GM18505 (cell line): ENCODE results near the gene CACNG4.

Experiments used
- ATAC-seq: cut with Tn5 transposase; IDR thresholded peaks from one replicate; pipeline ENCODE4 v1.9.1; 2021; ENCODE audit not compliant: unreplicated experiment
- POLR2A ChIP-seq: IDR thresholded peaks from 4 replicates; pipeline ENCODE4 v1.6.1; 2011; ENCODE audit warnings: borderline replicate concordance; ENCODE audit not compliant: insufficient read depth, insufficient read length; ENCODE audit errors: extremely low read depth

CACNG4 gene

DNA sequence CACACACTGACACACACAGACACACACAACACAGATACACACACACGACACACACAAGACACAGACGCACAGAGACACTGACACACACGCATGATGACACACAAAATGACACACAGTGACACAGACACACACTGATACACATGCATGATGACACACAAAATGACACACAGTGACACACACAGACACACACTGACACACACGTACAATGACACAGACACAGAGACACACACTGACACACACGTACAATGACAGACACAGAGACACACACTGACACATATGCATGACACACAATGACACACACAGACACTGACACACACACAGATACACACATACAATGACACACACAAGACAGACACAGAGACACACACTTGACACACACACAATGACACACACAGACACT is 90.1 kb downstream of the CACNG4 start:
- TF ChIP-seq POLR2A: no peak
- ATAC-seq: no peak

DNA sequence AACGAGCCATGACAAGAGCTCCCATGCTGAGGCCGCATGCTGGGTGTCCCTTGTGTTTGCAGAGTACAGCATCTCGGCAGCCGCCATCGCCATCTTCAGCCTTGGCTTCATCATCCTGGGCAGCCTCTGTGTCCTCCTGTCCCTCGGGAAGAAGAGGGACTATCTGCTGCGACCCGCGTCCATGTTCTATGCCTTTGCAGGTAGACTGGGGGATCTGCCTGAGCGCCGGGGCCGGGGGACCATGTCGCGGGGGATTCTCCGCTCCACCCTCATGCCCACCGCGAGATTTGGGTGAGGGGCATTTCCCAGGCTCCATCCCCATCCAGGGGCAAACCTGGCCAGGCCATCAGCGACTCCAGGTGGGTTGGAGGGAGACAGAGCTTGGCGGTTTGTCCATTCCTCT is 90.5 kb downstream of the CACNG4 start:
- no peak for TF ChIP-seq POLR2A
- no peak for ATAC-seq

DNA sequence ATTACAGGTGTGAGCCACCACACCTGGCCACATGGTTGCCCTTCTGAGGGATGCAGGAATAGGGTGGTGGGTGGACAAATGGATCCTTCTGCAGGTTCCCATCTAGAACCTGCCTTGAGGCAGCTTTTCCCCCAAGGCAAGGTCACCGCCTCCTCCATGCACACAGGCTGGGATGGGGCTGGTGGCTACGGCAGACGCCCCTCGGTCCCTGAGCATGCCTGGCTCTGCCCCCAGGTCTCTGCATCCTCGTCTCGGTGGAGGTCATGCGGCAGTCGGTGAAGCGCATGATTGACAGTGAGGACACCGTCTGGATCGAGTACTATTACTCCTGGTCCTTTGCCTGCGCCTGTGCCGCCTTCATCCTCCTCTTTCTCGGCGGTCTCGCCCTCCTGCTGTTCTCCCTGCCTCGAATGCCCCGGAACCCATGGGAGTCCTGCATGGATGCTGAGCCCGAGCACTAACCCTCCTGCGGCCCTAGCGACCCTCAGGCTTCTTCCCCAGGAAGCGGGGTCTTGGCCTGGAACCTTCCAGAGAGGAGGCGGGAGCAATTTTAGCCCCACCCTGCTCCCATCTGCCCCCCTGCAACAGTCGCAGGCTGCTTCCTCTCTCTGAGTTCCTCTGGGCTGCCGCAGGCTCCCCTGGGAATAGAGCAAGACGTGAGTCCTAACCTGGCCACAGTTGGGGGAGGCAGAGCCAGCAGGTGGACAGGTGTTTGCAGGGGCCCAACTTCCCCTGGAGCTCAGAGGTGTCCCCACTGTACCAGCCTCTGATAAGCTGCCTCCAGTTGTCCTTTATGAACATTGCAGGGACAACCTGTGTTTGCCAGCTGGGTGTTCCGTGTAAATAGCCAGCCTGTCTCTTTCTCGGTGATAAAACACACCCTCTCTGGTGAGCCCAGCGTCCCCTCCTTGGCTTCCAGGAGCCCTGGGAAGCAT is 91.6 kb downstream of the CACNG4 start:
- ATAC-seq: no peak

DNA sequence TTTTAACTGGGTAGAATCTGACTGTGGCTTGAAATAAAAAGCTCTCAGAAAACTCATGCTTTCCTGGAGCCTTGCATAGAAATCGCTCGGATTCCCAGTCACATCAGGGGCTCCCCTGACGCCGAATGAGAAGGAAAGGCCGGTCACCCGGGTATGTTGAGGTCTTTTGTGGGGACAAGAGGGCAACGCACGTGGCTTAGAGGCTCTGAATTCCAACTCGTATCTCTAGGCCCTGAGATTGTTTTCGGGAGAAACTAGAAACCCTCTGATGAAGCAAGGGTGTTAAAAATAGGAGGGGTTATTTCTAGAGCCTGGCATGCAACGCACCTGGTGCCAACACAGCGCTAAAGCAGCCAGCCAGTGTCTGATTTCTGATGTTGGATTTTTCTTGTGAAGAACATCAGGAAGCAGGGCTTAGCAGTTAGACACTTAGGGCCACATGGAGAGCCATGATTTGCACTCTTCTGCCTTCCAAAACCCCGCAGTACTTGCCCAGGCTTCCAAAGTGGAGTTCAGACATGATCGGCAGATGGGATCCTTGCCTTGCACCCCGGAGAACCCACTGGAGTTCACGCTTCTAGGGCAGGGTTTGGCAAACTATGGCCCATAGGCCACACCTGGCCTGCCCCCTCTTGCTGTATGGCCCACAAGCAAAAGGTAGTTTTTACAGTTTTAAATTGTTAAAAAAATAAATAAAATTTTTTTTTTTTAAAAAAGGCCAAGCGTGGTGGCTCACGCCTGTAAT is 92.4 kb downstream of the CACNG4 start:
- no peak for ATAC-seq
- TF ChIP-seq POLR2A: no peak

More for the DNA sequence above, 91.6 kb downstream of the CACNG4 start:
- TF ChIP-seq POLR2A: no peak

DNA sequence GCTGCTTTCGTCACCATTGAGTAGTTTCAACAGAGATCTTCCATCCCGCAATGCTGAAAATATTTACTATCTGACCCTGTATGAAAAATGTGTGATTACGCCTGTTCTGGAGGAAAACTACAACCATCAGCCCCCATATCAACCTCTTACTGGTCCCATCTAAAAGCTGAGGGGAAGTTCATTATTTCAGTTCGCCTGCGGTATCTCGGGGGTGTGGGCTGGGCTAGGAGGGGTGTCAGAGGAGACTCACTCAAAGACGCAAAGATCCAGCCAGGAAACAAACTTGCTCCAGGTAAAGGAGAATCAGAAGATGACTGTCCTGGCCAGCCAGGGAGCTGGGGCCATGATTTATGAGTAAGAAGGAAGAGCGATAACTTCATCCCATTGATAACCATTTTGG is 93.5 kb downstream of the CACNG4 start:
- TF ChIP-seq POLR2A: no peak
- ATAC-seq: no peak

DNA sequence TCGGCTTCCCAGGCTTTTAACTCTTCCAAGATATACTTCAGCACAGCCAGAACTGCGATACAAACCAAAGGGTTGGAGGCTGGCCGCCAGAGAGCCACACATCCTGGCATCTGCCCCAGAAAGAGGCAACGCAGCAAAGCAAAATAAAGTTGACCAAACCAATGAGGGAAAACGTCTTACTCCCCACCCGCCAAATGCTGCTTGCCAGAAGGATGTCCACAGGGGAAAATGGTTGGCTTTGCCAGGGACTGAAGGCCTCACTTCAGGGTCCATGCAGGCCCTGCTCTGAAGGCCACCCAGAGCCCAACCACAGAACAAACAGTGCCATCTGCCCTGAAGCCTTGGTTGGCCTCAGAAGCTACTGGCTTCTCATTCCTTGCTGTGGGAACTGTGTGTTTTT is 94.9 kb downstream of the CACNG4 start:
- no peak for TF ChIP-seq POLR2A
- ATAC-seq: no peak

DNA sequence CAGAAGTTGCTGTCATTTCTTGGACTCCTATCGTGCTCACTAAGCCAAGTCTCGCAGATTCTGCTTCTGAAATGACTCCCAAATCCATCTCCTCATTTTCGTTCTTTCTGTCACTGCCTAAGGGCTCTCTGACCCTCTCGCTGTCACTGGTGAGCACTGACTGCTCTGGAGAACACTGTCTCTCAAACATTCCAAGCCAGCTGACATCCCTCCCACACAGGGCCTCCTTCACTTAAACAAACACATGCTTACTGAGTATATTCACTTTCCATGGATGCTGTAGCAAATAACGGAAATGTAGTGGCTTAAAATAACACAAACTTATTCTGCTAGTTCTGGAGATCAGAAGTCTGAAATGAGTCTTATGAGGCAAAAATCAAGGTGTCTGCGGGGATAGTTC is 98.6 kb downstream of the CACNG4 start:
- ATAC-seq: no peak
- no peak for TF ChIP-seq POLR2A

DNA sequence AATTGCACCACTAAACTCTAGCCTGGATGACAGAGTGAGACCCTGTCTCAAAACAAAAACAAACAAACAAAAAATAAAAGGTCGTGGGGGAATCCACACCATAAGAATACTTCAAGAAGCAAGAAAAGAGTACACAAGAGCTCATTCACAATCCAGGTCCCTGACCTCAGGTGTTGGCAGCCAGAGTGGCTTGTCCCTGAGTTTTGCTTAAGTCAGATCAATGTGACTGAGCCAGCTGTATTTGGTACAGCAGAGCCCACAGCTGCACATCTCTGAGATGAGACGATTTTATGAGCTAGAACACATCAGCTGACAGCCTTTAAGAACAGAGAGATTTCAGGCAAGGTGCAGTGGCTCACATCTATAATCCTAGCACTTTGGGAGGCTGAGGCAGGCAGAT is 102.2 kb downstream of the CACNG4 start:
- no peak for ATAC-seq
- TF ChIP-seq POLR2A: no peak

DNA sequence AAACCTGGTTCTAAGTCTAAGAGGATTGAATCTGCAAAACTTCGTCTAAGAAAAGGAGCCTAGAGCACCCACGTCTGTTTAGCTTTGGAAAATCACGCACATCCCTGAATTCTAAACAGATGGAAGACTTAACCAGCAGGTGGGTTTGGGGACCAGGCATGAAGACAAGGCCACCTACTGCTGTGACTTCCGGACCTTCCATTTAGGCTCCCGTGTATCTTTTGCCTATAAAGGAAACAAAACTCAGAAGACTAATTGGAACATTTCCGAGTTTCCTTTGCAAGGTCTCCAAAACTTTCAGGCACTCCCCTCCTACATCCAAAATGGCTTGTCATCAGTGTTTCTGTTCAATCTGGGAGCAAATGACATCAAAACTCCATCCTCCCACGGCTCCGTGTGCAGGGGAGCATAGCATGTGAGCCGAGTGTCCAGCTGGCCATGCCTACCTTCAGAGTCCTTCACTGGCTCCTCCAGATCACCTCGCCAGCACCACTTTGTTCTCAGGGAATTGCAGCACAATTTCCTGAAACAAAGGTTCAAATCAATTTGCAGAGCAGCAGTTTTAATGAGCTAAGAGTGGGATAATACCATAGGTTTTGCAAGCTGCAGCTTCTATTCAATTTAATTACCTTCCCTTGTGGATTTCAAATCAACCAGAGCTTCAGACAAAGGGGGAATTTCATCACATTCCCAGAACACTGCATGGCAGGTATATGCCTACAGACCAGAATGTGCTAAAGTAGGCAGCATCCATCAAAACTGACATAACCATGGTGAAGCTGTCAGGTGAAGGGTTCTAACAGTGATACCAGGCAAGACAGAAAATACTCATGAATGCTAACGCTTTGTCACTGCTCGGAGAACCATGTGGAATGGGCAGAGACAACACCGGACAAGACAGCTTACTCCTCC is 103.3 kb downstream of the CACNG4 start:
- TF ChIP-seq POLR2A: no peak
- ATAC-seq: no peak

DNA sequence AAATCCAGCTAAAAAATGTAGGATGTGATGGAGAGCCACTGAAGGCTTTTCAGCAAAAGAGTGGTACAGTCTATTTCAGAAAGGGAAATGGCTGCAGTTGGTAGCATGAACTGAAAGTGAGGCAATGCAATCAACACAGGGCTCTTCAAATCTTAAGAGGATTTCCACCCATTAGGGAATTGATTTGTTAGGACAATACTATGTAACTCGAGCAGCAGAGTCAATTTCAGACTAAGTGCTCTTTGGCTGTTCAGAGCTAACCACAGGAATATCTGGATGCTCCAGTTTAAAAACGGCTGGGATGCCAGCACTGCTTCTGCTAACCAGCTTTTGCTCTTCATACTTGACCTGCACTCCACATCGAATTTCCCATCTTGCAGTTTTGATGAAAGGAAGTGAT is 104.5 kb downstream of the CACNG4 start:
- ATAC-seq: no peak

DNA sequence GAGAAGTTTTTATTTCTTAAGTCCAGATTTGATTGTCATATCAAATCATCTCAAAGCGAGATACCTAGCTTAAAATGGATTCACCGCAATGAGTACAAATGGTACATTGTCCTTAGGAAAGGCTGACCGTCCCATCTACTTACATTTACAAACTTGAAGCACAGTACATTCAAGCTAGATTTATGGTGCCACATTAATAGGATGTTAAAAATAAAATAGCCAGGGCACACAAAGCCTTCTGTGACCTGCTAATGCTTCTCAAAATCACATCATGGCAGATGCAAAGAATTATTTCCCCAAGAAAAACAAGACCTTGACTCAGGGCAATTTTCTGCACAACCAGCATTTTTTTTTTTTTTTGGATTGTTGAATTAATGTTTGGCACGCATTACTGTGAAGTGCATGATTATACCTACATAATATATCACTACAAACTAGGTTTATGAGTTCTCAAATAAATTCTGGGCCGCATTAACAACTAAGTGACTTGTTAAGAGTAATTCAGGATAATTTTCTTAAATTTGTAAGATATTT is 105.2 kb downstream of the CACNG4 start:
- ATAC-seq: no peak
- TF ChIP-seq POLR2A: no peak

More for the DNA sequence above, 104.5 kb downstream of the CACNG4 start:
- TF ChIP-seq POLR2A: no peak

DNA sequence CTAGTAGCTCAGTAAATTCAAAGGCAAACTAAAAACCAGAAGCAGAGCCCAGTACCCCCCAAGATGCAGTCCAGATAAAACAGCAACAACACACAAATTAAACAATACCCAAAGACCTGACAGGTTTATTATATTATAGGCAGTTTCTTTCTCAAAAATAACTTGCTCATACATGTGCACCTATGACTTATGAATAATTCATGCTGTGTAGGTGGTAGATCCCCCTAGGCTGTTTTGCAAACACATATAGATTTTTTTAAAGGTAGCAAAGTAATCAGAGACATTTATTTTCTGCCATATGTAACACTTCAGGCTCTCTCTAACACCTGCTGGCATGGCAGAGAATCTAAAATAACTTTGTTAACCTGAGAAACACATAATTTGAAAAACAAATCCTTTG is 107.1 kb downstream of the CACNG4 start:
- ATAC-seq: no peak
- TF ChIP-seq POLR2A: no peak

DNA sequence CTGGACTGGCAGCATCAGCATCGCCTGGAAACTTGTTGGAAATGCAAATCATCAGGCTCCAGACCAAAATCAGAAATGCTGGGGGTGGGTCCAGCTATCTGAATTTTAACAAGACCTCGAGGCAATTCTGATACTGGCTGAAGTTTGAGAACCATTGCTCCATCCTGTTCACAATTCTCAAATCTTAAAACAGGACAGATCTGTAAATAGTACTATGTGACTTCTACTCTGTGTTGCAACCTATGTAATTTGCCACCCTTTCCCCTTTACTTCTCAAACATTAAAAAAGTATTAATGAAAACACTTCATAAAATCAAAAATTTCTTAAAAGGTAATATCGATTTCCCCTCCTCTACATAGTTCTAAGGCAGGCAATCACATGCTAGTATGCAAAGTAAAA is 108.4 kb downstream of the CACNG4 start:
- no peak for ATAC-seq
- no peak for TF ChIP-seq POLR2A
